ENCODE data around the gene OR2AP1. TPM values are rescaled to one million over a fixed set of nuclear protein-coding genes. Genes with fewer than 3 reads are reported as not detected.

The OR2AP1 gene
- total RNA-seq, 1 experiment from 2014 or later = not detected

GRCh38 chr12:55548756-55549155 is 23.5 kb upstream of the OR2AP1 start:
- peaks cover 14% of the 10 kb centered on the region for H3K9me3 ChIP-seq (ENCODE audit: control insufficient read depth, low read depth, low read length)
- H3K4me1 ChIP-seq (ENCODE audit: insufficient read depth, low read length) = no peaks in the 10 kb centered on the region
- TF ChIP-seq CTCF (conservative IDR thresholded peaks at IDR 0.05) = no peak
- no peak overlapping the region for H3K4ac ChIP-seq (ENCODE audit: low read depth, low read length)
- H4K8ac ChIP-seq (replicated peaks; ENCODE audit: insufficient read length, low read depth, low read length) = no peak overlapping the region
- DNase-seq = no peak
- H3K27ac ChIP-seq (ENCODE audit: insufficient read length, low read depth, low read length) = no peak overlapping the region
- Mint-ChIP-seq H3K9me3 (peaks cover 20 to 26% of the 10 kb centered on the region in 2 experiments), H3K4me1 (no peaks in the 10 kb centered on the region), H3K27ac (no peak overlapping the region), H3K27me3 (ENCODE audit: low read depth) (peaks cover 9% of the 10 kb centered on the region), H3K4me3 (no peak overlapping the region), H3K36me3 (ENCODE audit: insufficient read depth in 1 of 3, low read depth in 3 of 3) (peaks cover 2 to 6% (median 2%) of the 10 kb centered on the region in 3 experiments; a peak in 5 of 7 replicates)
- H3K79me2 ChIP-seq (ENCODE audit: insufficient read depth, low read length) = no peaks in the 10 kb centered on the region
- H3K56ac ChIP-seq (ENCODE audit: insufficient read length, low read depth, low read length) = no peak overlapping the region
- H2BK120ac ChIP-seq (ENCODE audit: low read depth, low read length, poor library complexity, severe bottlenecking) = no peak overlapping the region
- no peaks in the 10 kb centered on the region for H3K27me3 ChIP-seq (ENCODE audit: insufficient read depth, low read length)
- no peak overlapping the region for H2BK12ac ChIP-seq (ENCODE audit: insufficient read length, low read depth, low read length)
- H4K20me1 ChIP-seq (ENCODE audit: control insufficient read depth, insufficient read depth, insufficient read length) = no peaks in the 10 kb centered on the region
- no peak overlapping the region for H2AK5ac ChIP-seq (ENCODE audit: insufficient read length, low read length)
- H3T11ph ChIP-seq (ENCODE audit: low read length) = no peak overlapping the region
- H3K18ac ChIP-seq (ENCODE audit: insufficient read length, low read depth, low read length) = no peak overlapping the region
- H2BK5ac ChIP-seq (ENCODE audit: insufficient read length, low read length) = no peak overlapping the region
- no peak overlapping the region for H3K9ac ChIP-seq (ENCODE audit: extremely low read depth, insufficient read length, low read length)
- H2BK15ac ChIP-seq (ENCODE audit: low read depth, low read length) = no peak overlapping the region
- no peak overlapping the region for H3K4me2 ChIP-seq (ENCODE audit: insufficient read depth, insufficient read length, low read length)
- H3K79me1 ChIP-seq (ENCODE audit: insufficient read depth, low read depth, low read length, poor library complexity, severe bottlenecking) = no peaks in the 10 kb centered on the region
- no peak overlapping the region for H2AFZ ChIP-seq (ENCODE audit: low read length)
- H3K23me2 ChIP-seq (ENCODE audit: insufficient read length, low read depth, low read length, poor library complexity, severe bottlenecking) = no peaks in the 10 kb centered on the region
- no peak overlapping the region for H4K5ac ChIP-seq (ENCODE audit: insufficient read length, low read depth, low read length)
- no peak overlapping the region for H3K23ac ChIP-seq (ENCODE audit: insufficient read length, low read depth, low read length)
- H2BK20ac ChIP-seq (ENCODE audit: low read depth, low read length, poor library complexity, severe bottlenecking) = no peak overlapping the region
- H4K91ac ChIP-seq (ENCODE audit: insufficient read length, low read depth, low read length) = no peak overlapping the region
- H3K14ac ChIP-seq (ENCODE audit: insufficient read depth, low read length) = no peak overlapping the region
